Type B pancreatic cell (in vitro differentiated cells): ENCODE measurements around the gene FHOD3. TPM values are rescaled to one million over a fixed set of nuclear protein-coding genes. Genes with fewer than 3 reads are reported as not detected.

Source experiments
- DNase-seq: peaks from one replicate; pipeline ENCODE4 v3.0.0; 2021; ENCODE audit warnings: mixed read lengths; ENCODE audit not compliant: unreplicated experiment; ENCODE audit errors: extremely low spot score
- H3K27ac Mint-ChIP-seq: 2 replicates; pipeline ENCODE4 v1.8.0; 2021; ENCODE audit warnings: mild to moderate bottlenecking, mixed read lengths
- H3K27me3 Mint-ChIP-seq: 2 replicates; pipeline ENCODE4 v1.8.0; 2021; ENCODE audit warnings: mixed read lengths
- H3K36me3 Mint-ChIP-seq: 2 replicates; pipeline ENCODE4 v1.8.0; 2021; ENCODE audit warnings: mixed read lengths
- H3K4me1 Mint-ChIP-seq: one replicate; pipeline ENCODE4 v1.8.0; 2021; ENCODE audit warnings: mixed read lengths; ENCODE audit not compliant: unreplicated experiment
- H3K4me3 Mint-ChIP-seq: 2 replicates; pipeline ENCODE4 v1.8.0; 2021; ENCODE audit warnings: mild to moderate bottlenecking, mixed read lengths
- H3K9me3 Mint-ChIP-seq: 2 replicates; pipeline ENCODE4 v1.8.0; 2021; ENCODE audit warnings: mixed read lengths
- CTCF ChIP-seq: fragments of 200-600 bp; sonication (generic); conservative IDR thresholded peaks from 2 replicates; pipeline ENCODE4 v1.5.0; 2021; ENCODE audit warnings: antibody characterized with exemption, mild to moderate bottlenecking
- total RNA-seq: library from RNA; stranded (reverse); gene quantifications from 2 replicates; pipeline ENCODE4 v1.2.1, GENCODE V29; 2021; ENCODE audit warnings: low replicate concordance

The FHOD3 gene
- total RNA-seq, 1 donor from 2014 or later: 5.3 TPM

GRCh38 chr18:36476433-36476832 lies 178.9 kb downstream of the FHOD3 start:
- no peaks in the 10 kb centered on the region for H3K36me3 Mint-ChIP-seq
- H3K27me3 Mint-ChIP-seq: peaks cover 30% of the 10 kb centered on the region
- H3K4me1 Mint-ChIP-seq: no peaks in the 10 kb centered on the region
- no peak for TF ChIP-seq CTCF
- H3K27ac Mint-ChIP-seq: no peak overlapping the region
- DNase-seq: no peak
- no peak overlapping the region for H3K4me3 Mint-ChIP-seq
- no peaks in the 10 kb centered on the region for H3K9me3 Mint-ChIP-seq

GRCh38 chr18:36477776-36478175 lies 180.3 kb downstream of the FHOD3 start:
- Mint-ChIP-seq H3K27ac (no peak overlapping the region), H3K4me1 (no peaks in the 10 kb centered on the region), H3K36me3 (no peaks in the 10 kb centered on the region), H3K9me3 (no peaks in the 10 kb centered on the region), H3K27me3 (peaks cover 20% of the 10 kb centered on the region), H3K4me3 (no peak overlapping the region)
- no peak for DNase-seq
- TF ChIP-seq CTCF: no peak

GRCh38 chr18:36481201-36481657 lies 183.7 kb downstream of the FHOD3 start:
- H3K4me1 Mint-ChIP-seq: no peaks in the 10 kb centered on the region
- no peak overlapping the region for H3K27ac Mint-ChIP-seq
- no peak overlapping the region for H3K4me3 Mint-ChIP-seq

GRCh38 chr18:36481935-36482334 lies 184.4 kb downstream of the FHOD3 start:
- no peak for DNase-seq
- Mint-ChIP-seq H3K36me3 (no peaks in the 10 kb centered on the region), H3K4me3 (no peak overlapping the region), H3K9me3 (no peaks in the 10 kb centered on the region), H3K4me1 (no peaks in the 10 kb centered on the region), H3K27ac (no peak overlapping the region), H3K27me3 (peaks cover 7% of the 10 kb centered on the region)
- TF ChIP-seq CTCF: no peak

More at GRCh38 chr18:36481201-36481657, 183.7 kb downstream of the FHOD3 start:
- no peak for TF ChIP-seq CTCF
- H3K36me3 Mint-ChIP-seq: no peaks in the 10 kb centered on the region
- peaks cover 10% of the 10 kb centered on the region for H3K27me3 Mint-ChIP-seq
- no peaks in the 10 kb centered on the region for H3K9me3 Mint-ChIP-seq
- no peak for DNase-seq

- no peak for DNase-seq
- H3K27me3 Mint-ChIP-seq: peaks cover 3% of the 10 kb centered on the region
- H3K27ac Mint-ChIP-seq: no peak overlapping the region
- no peak overlapping the region for H3K4me3 Mint-ChIP-seq
- H3K36me3 Mint-ChIP-seq: no peaks in the 10 kb centered on the region
- TF ChIP-seq CTCF: no peak
- H3K4me1 Mint-ChIP-seq: no peaks in the 10 kb centered on the region
- no peaks in the 10 kb centered on the region for H3K9me3 Mint-ChIP-seq
These were observed 187.1 kb downstream of the FHOD3 start for GRCh38 chr18:36484591-36484990.

- Mint-ChIP-seq H3K9me3 (no peaks in the 10 kb centered on the region), H3K36me3 (no peaks in the 10 kb centered on the region), H3K27ac (no peak overlapping the region), H3K4me1 (no peaks in the 10 kb centered on the region), H3K4me3 (no peak overlapping the region), H3K27me3 (no peaks in the 10 kb centered on the region)
- no peak for TF ChIP-seq CTCF
- DNase-seq: no peak
These were observed 188.3 kb downstream of the FHOD3 start for GRCh38 chr18:36485772-36486171.
